OCI-LY3 (cell line): ENCODE measurements around the gene MPRIP.

Experiments used
- H2AFZ ChIP-seq: fragments of 200-600, 300-600 bp; shearing (Covaris generic); 2 replicates; pipeline ENCODE4 v1.6.0; 2014; ENCODE audit warnings: antibody characterized with exemption, low read depth, low read length
- H3K27ac ChIP-seq: fragments of 200-600, 300-600 bp; sonication (generic); 2 replicates; pipeline ENCODE4 v1.5.1; 2014; ENCODE audit warnings: mild to moderate bottlenecking, low read length, moderate library complexity, mixed read lengths
- H3K27me3 ChIP-seq: fragments of 200-600, 300-600 bp; sonication (generic); 2 replicates; pipeline ENCODE4 v1.6.1; 2014; ENCODE audit warnings: low read depth, low read length, mixed read lengths
- H3K36me3 ChIP-seq: fragments of 200-600, 300-600 bp; sonication (generic); replicated peaks from 2 replicates; pipeline ENCODE3; 2014; ENCODE audit warnings: low read depth, low read length, mixed read lengths
- H3K4me1 ChIP-seq: fragments of 300-600, 200-600 bp; sonication (generic); 2 replicates; pipeline ENCODE4 v1.6.1; 2014; ENCODE audit warnings: low read length, mixed read lengths
- H3K4me2 ChIP-seq: fragments of 200-600, 300-600 bp; sonication (generic); 2 replicates; pipeline ENCODE4 v1.6.1; 2014; ENCODE audit warnings: low read length, mixed read lengths
- H3K4me3 ChIP-seq: fragments of 300-600, 200-600 bp; sonication (generic); 2 replicates; pipeline ENCODE4 v1.5.1; 2014; ENCODE audit warnings: antibody characterized with exemption, mild to moderate bottlenecking, low read length, moderate library complexity
- H3K79me2 ChIP-seq: fragments of 300-600, 200-600 bp; shearing (Covaris generic); 2 replicates; pipeline ENCODE4 v1.6.1; 2014; ENCODE audit warnings: mild to moderate bottlenecking, low read length, mixed read lengths
- H3K9ac ChIP-seq: fragments of 300-600, 200-600 bp; shearing (Covaris generic); 2 replicates; pipeline ENCODE4 v1.6.0; 2014; ENCODE audit warnings: mild to moderate bottlenecking, low read length, moderate library complexity
- H3K9me3 ChIP-seq: fragments of 200-600, 300-600 bp; shearing (Covaris generic); 2 replicates; pipeline ENCODE4 v1.6.1; 2014; ENCODE audit warnings: low read length, mixed read lengths; ENCODE audit not compliant: insufficient read depth
- H4K20me1 ChIP-seq: fragments of 200-600, 300-600 bp; sonication (generic); 2 replicates; pipeline ENCODE4 v1.6.1; 2016; ENCODE audit warnings: low read length, mixed read lengths; ENCODE audit not compliant: insufficient read depth
- CTCF ChIP-seq: fragments of 200-600, 300-600 bp; sonication (generic); IDR thresholded peaks from 2 replicates; pipeline ENCODE4 v1.5.1; 2014; ENCODE audit warnings: antibody characterized with exemption, low read length, low read depth
- EZH2phosphoT487 ChIP-seq: fragments of 200-600 bp; shearing (Covaris generic); IDR thresholded peaks from 2 replicates; pipeline ENCODE4 v1.6.1; 2018; ENCODE audit warnings: antibody characterized with exemption, mixed run types, low read depth

The MPRIP gene

GRCh38 chr17:17062356-17062755 is 20.1 kb downstream of the MPRIP start:
- H3K9ac ChIP-seq, result no peak overlapping the region
- H3K79me2 ChIP-seq, result peaks cover 21% of the 10 kb centered on the region

GRCh38 chr17:17062866-17063265 is 20.6 kb downstream of the MPRIP start:
- Histone ChIP-seq H3K4me2 (no peak overlapping the region), H3K4me1 (no peaks in the 10 kb centered on the region), H3K9me3 (no peaks in the 10 kb centered on the region), H2AFZ (no peak overlapping the region), H3K27ac (no peak overlapping the region), H3K27me3 (no peaks in the 10 kb centered on the region), H3K9ac (no peak overlapping the region), H3K79me2 (peaks cover 21% of the 10 kb centered on the region), H4K20me1 (peaks cover 9% of the 10 kb centered on the region; the same call in 1 of the 2 replicates), H3K36me3 (no peaks in the 10 kb centered on the region), H3K4me3 (no peak overlapping the region)
- TF ChIP-seq CTCF (no peak), EZH2phosphoT487 (no peak)

More at GRCh38 chr17:17062356-17062755, 20.1 kb downstream of the MPRIP start:
- H3K4me1 ChIP-seq, result no peaks in the 10 kb centered on the region
- H2AFZ ChIP-seq, result no peak overlapping the region
- H3K27me3 ChIP-seq, result no peaks in the 10 kb centered on the region
- H3K4me3 ChIP-seq, result no peak overlapping the region
- H3K27ac ChIP-seq, result no peak overlapping the region
- TF ChIP-seq CTCF, result no peak
- no peak for TF ChIP-seq EZH2phosphoT487
- H3K4me2 ChIP-seq, result no peak overlapping the region
- H3K9me3 ChIP-seq, result no peaks in the 10 kb centered on the region
- no peaks in the 10 kb centered on the region for H3K36me3 ChIP-seq
- peaks cover 9% of the 10 kb centered on the region; the same call in 1 of the 2 replicates for H4K20me1 ChIP-seq

- Histone ChIP-seq H3K36me3 (no peaks in the 10 kb centered on the region), H2AFZ (no peak overlapping the region), H3K27ac (no peak overlapping the region), H3K9me3 (no peaks in the 10 kb centered on the region), H3K4me3 (no peak overlapping the region), H3K4me1 (no peaks in the 10 kb centered on the region), H3K27me3 (no peaks in the 10 kb centered on the region), H3K79me2 (peaks cover 24% of the 10 kb centered on the region), H3K9ac (no peak overlapping the region), H4K20me1 (peaks cover 9% of the 10 kb centered on the region; the same call in 1 of the 2 replicates), H3K4me2 (no peak overlapping the region)
- TF ChIP-seq CTCF, result no peak
- TF ChIP-seq EZH2phosphoT487, result no peak
These were observed 21.4 kb downstream of the MPRIP start for GRCh38 chr17:17063546-17064122.

GRCh38 chr17:17064322-17064721 is 22.1 kb downstream of the MPRIP start:
- peaks cover 9% of the 10 kb centered on the region; the same call in 1 of the 2 replicates for H4K20me1 ChIP-seq
- no peak overlapping the region for H2AFZ ChIP-seq
- no peaks in the 10 kb centered on the region for H3K36me3 ChIP-seq
- no peak overlapping the region for H3K9ac ChIP-seq
- H3K27me3 ChIP-seq, result no peaks in the 10 kb centered on the region
- TF ChIP-seq EZH2phosphoT487 (no peak), CTCF (no peak)
- no peaks in the 10 kb centered on the region for H3K9me3 ChIP-seq
- no peak overlapping the region for H3K27ac ChIP-seq
- H3K4me1 ChIP-seq, result no peaks in the 10 kb centered on the region
- H3K79me2 ChIP-seq, result peaks cover 24% of the 10 kb centered on the region
- H3K4me3 ChIP-seq, result no peak overlapping the region
- H3K4me2 ChIP-seq, result no peak overlapping the region
